Measurements from ENCODE around the gene GPR68. TPM values are rescaled to one million over a fixed set of nuclear protein-coding genes. Genes with fewer than 3 reads are reported as not detected.
"Not testable (repeated sequence)": the region's sequence is repeated elsewhere in the genome, so short reads cannot be mapped to it uniquely, and the experiment has no call there.

Gene GPR68
- polyA plus RNA-seq, 1 donor from 2014 or later = 1.6 TPM

DNA sequence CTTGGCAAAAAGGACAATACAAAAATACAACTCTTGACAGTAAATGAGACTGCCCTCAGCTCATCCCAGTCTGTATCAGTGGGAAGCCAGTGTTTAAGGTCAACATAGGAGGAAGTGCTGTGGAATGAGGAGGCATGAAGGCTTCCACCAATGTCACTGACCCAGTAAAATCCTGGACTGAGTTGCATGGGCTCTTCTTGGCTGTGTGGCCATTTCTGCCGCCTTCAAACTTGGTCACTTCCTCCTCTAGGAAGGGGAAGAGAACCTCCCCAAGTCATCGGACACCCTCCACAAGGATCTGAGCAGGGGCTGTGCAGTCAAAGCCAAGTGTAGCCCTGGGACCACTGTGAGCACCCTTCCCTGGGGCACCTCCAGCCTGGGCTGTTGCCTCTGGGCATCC, 11.9 kb downstream of the GPR68 start:
- Mint-ChIP-seq H3K4me3 (peak overlapping the region in 1 of 4 donors; percentile 21), H3K36me3 (peaks cover 2% of the 10 kb centered on the region), H3K9me3 (no peaks in the 10 kb centered on the region), H3K27me3 (no peaks in the 10 kb centered on the region), H3K27ac (peak overlapping the region in 1 of 3 donors; percentile 4), H3K4me1 (peaks cover 24 to 44% (median 36%) of the 10 kb centered on the region in 3 donors)

DNA sequence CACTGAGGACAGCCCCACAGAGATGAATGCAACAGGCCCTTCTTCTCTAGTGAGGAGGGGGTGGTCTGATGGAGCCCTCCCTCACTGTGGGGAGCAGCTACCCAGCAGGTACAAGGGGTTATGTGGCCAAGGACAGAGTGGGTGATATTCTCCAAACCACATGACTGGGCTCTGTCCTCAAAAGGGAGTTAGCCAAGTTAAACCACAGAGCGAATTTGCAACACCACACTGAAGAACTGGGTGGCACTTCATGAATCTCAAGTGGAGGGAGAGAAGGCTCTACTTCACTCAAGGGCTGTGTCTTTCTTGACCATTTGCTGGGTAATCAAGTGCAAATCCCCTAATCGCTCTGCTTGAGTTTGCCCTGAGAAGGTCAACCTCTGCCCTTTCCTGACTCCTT, 12.5 kb downstream of the GPR68 start:
- Mint-ChIP-seq H3K4me1 (peaks cover 24 to 48% (median 36%) of the 10 kb centered on the region in 3 donors), H3K27ac (peak overlapping the region in 1 of 3 donors; percentile 4), H3K27me3 (no peaks in the 10 kb centered on the region)

DNA sequence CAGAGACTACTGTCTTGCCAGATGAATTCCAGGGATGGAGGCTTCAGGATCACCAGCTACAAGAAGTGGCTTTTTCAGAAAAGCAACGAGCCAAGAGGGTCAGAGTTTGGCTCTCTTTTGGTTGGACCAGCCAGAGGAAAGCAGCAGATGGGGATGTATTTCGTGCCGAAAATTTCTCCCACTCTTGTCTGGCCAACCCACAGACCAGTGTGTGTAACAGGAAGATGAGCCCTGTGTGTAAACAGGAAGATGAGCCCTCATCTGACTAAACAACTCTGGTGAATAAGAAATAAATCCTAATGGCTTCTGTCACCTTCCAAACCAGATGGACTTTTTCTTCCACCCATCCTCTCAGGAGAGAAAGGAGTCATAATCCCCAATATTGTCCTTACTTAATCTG, 13.1 kb downstream of the GPR68 start:
- no peaks in the 10 kb centered on the region for H3K9me3 Mint-ChIP-seq
- peaks cover 2% of the 10 kb centered on the region for H3K36me3 Mint-ChIP-seq
- no peaks in the 10 kb centered on the region for H3K27me3 Mint-ChIP-seq
- peaks cover 25 to 50% (median 39%) of the 10 kb centered on the region in 3 donors for H3K4me1 Mint-ChIP-seq
- H3K27ac Mint-ChIP-seq = peak overlapping the region in 2 of 3 donors; percentile 43 to 71
- H3K4me3 Mint-ChIP-seq = peak overlapping the region in 2 of 4 donors; percentile 10 to 67

More for the DNA sequence above, 12.5 kb downstream of the GPR68 start:
- Mint-ChIP-seq H3K4me3 (peak overlapping the region in 1 of 4 donors; percentile 63), H3K36me3 (peaks cover 2% of the 10 kb centered on the region), H3K9me3 (no peaks in the 10 kb centered on the region)

DNA sequence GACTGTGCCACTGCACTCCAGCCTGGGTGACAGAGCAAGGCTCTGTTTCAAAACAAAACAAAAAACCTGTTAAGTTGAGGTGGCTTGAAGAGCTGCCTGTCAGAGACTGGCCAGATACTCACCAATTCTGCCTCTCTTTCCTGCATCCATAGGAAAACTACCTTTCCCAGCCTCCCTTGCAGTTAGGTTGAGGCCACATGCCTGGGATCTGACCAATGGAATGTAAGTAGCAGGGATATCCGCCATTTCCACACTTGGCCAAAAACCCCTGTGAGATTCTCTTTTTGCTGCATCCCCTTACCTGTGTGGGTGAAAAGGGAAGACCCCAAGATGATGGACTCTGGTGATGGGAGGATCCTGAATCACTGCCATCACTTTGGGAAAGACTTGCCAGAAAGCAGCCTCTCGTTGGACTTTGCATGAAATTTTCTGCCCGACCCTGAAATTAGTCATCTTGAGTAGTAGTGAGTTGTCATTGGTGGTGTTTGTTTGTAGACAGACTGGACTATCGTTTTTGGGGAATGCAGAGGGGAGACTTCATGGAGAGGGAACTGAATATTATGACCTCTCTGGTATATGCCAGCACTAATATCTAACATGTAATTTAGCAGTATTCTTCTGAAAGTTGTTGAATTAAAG, 14.0 kb downstream of the GPR68 start:
- H3K9me3 Mint-ChIP-seq = no peaks in the 10 kb centered on the region
- H3K27ac Mint-ChIP-seq = peak overlapping the region in 2 of 3 donors; percentile 2 to 88
- H3K36me3 Mint-ChIP-seq = peaks cover 2% of the 10 kb centered on the region
- H3K4me1 Mint-ChIP-seq = peaks cover 32 to 59% (median 45%) of the 10 kb centered on the region in 3 donors
- no peak overlapping the region for H3K4me3 Mint-ChIP-seq
- no peaks in the 10 kb centered on the region for H3K27me3 Mint-ChIP-seq

DNA sequence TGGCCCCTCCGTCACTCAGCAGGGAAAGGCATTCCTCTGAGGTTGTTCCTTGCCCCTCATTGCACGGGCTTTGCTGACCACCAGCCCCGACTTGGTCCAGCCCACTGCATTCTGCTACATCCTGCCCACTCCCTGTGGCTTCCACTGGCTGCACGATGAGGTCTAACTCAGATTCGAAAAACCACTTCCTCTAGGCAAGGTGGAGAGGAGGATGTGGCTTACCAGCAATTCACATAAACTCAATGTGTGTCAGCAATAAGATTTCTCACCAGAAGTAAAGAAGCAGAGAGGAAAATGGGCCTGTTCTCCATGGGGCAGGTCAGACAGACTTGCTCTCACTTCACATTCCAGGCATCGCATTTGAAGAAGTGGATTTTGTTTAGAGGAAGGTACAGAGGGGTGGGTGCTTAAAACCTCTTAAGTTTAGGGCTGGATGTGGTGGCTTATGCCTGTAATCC, 14.7 kb downstream of the GPR68 start:
- peak overlapping the region; percentile 1 to 88 (median 18) for H3K27ac Mint-ChIP-seq
- H3K36me3 Mint-ChIP-seq = peaks cover 2% of the 10 kb centered on the region
- H3K4me1 Mint-ChIP-seq = peaks cover 32 to 62% (median 45%) of the 10 kb centered on the region in 3 donors
- peak overlapping the region in 3 of 4 donors; percentile 0 to 78 (median 67) for H3K4me3 Mint-ChIP-seq
- no peaks in the 10 kb centered on the region for H3K9me3 Mint-ChIP-seq
- H3K27me3 Mint-ChIP-seq = no peaks in the 10 kb centered on the region

DNA sequence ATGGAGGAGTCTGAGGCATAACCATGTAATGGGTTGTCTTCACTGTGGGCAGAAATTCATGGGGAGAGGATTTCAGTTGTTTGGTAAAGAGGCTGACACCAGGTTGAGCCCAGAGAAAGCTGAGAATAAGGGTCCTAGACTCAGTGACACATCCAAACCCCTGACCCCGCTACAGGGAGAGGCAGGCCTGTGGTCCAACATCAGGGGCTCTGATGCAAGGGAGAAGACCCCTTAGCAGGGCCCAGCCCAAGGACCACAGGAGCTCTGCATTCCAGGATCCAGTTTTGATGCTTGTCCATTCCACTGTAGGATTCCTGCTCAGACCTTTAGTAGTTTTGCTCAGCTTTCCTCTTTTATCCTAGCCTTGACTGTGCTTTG, 15.5 kb downstream of the GPR68 start:
- Mint-ChIP-seq H3K27me3 (no peaks in the 10 kb centered on the region), H3K9me3 (no peaks in the 10 kb centered on the region), H3K27ac (peak overlapping the region; percentile 55 to 71 (median 65)), H3K4me3 (peak overlapping the region in 3 of 4 donors; percentile 5 to 81 (median 67)), H3K36me3 (no peaks in the 10 kb centered on the region), H3K4me1 (peaks cover 32 to 62% (median 45%) of the 10 kb centered on the region in 3 donors)

DNA sequence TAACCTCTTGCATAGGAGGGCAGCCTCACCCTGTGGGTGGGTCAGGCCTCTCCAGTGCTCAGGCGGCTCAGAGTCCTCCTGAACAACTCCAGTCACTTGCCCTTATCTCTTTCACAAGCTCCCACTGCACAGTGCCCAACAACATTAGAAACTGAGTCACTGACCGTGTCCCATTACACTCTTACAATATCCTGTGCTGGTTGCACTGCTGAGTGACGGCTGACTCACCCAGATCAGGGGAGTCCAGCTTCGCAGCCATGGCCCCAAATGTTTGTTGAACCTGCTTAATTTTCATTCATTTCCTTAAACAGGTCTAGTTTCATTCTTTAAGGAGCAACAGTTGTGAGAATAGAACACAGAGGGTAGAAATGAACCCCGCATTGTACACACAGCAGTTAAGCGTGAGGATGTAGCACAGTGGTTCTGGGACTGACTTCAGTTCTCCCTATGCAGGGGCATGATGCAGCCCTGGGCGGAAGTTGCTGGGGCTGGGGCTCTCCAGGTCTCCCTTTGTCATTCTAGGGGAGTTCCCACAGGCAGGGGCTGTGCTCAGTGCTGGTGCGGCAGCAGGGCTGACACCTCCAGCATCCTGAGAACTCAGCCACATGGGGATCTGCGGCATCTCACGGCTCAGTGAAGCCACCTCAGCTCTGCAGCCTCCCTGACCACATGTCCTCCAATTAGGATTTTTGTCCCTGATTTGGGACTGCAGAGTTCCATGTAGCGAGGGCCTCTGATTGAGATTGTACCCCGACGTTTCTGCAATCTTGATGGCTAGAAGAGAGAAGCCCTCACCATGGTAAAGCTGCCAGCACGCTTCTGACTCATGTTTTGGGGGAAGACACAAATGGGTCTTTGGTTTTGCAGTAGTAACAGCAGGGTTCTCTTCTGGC, 16.1 kb downstream of the GPR68 start:
- peaks cover 32 to 62% (median 45%) of the 10 kb centered on the region in 3 donors for H3K4me1 Mint-ChIP-seq
- H3K4me3 Mint-ChIP-seq = peak overlapping the region in 3 of 4 donors; percentile 5 to 81 (median 67)
- H3K36me3 Mint-ChIP-seq = no peaks in the 10 kb centered on the region
- peak overlapping the region; percentile 55 to 71 (median 65) for H3K27ac Mint-ChIP-seq
- no peaks in the 10 kb centered on the region for H3K27me3 Mint-ChIP-seq
- H3K9me3 Mint-ChIP-seq = no peaks in the 10 kb centered on the region

DNA sequence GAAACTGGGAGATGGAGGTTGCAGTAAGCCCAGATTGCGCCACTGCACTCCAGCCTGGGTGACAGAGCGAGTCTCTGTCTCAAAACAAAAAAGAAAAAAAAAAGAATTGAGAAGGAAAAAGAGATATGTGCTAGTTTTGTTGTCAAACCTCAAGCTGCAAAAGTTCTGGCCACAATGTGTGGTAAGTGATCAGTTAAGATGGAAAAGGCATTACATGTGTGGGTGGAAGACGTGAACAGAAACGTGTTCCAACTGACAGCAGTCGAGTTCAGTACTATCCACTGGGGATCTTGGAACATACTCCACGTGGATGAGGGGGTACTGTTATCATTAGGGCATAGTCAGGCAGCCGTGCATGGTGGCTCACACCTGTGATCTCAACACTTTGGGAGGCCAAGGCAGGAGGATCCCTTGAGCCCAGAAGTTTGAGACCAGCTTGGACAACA, 17.3 kb downstream of the GPR68 start:
- peak overlapping the region in 2 of 3 donors; percentile 13 to 50 for H3K27ac Mint-ChIP-seq
- peak overlapping the region in 1 of 4 donors; percentile 29 for H3K4me3 Mint-ChIP-seq
- H3K27me3 Mint-ChIP-seq = no peaks in the 10 kb centered on the region
- H3K9me3 Mint-ChIP-seq = no peaks in the 10 kb centered on the region
- peaks cover 32 to 58% (median 45%) of the 10 kb centered on the region in 3 donors for H3K4me1 Mint-ChIP-seq
- no peaks in the 10 kb centered on the region for H3K36me3 Mint-ChIP-seq

DNA sequence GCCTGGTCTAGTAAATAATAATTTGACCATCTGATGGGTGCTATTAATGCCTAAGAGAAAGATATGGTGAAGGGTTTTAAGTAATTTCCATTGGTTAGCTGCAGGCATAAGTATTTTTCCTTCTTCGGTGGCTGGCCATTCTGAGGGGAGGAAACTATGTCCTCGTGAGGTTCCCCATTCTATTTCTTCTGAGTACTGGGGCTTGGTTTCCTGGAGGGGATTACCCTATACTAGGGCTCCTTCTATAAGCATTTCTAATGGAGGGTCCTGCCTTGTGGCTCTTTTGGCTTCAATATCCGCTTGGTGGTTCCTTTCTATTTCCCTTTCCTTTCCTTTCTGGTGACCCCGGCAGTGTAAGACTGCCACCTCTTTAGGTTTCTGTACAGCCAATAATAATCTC, 18.1 kb downstream of the GPR68 start:
- not testable (repeated sequence) for H3K9me3 Mint-ChIP-seq, H3K4me3 Mint-ChIP-seq, H3K36me3 Mint-ChIP-seq, H3K27me3 Mint-ChIP-seq
- peaks cover 28 to 53% (median 41%) of the 10 kb centered on the region in 3 donors for H3K4me1 Mint-ChIP-seq
- H3K27ac Mint-ChIP-seq = peak overlapping the region in 2 of 3 donors; percentile 13 to 48

DNA sequence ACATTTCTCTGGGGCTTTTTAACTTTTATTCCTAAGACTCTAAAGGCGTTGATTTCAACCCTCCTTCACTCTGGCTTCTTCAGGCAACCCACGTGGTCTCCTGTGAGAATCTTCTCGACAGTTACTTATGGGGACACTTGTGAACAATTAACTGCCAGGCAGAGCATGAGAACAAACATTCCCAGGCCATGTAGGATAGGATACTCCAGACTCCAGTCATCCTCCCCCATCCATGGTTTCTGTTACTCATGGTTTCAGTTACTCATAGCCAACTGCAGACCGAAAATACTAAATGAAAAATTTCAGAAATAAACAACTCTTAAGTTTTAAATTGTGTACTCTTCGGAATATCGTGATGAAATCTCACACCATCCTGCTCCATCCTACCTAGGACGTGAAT, 19.5 kb downstream of the GPR68 start:
- H3K27me3 Mint-ChIP-seq = no peaks in the 10 kb centered on the region

DNA sequence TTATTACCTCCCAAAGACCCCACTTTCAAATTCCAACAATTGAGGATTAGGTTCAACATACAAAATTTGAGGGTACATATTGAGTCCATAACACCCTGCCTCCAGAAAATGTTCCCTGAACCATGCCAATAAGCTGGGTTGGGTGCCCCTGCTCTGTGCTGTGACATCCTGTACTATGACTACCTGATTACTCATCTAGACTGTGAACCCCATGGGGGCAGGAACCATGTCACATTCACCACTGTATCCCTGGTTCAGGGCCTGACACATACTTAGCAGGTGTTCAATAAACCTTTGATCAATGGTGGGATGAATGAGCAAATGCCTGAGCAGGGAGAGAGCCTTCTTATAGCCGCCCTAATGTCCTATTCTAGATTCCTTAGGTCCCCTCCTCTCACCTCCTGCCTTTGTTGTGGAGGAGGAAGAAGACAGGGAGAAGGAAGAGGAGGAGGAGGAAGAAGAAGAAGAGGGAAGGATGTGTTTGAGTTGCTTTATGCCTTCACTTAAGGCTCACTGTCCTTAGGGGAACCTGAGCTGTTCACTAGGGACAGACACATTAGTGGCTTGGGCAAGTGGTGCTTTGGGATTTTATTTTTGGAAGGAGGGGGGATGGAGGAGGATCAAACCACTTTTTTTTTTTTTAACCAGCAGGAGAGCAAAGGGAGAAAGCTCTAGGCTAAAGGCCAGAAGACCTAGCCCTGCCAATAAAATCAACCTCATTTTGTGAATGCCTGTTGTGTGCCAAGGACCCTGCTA, 21.3 kb downstream of the GPR68 start:
- H3K9me3 Mint-ChIP-seq = no peaks in the 10 kb centered on the region
- no peak overlapping the region for H3K4me3 Mint-ChIP-seq
- no peak overlapping the region for H3K27ac Mint-ChIP-seq
- H3K27me3 Mint-ChIP-seq = no peaks in the 10 kb centered on the region
- peaks cover 13 to 26% (median 13%) of the 10 kb centered on the region in 3 donors for H3K4me1 Mint-ChIP-seq
- peaks cover 6% of the 10 kb centered on the region for H3K36me3 Mint-ChIP-seq

More for the DNA sequence above, 19.5 kb downstream of the GPR68 start:
- H3K4me3 Mint-ChIP-seq = no peak overlapping the region
- no peak overlapping the region for H3K27ac Mint-ChIP-seq
- H3K36me3 Mint-ChIP-seq = peaks cover 6% of the 10 kb centered on the region
- peaks cover 26 to 45% (median 32%) of the 10 kb centered on the region in 3 donors for H3K4me1 Mint-ChIP-seq
- no peaks in the 10 kb centered on the region for H3K9me3 Mint-ChIP-seq

DNA sequence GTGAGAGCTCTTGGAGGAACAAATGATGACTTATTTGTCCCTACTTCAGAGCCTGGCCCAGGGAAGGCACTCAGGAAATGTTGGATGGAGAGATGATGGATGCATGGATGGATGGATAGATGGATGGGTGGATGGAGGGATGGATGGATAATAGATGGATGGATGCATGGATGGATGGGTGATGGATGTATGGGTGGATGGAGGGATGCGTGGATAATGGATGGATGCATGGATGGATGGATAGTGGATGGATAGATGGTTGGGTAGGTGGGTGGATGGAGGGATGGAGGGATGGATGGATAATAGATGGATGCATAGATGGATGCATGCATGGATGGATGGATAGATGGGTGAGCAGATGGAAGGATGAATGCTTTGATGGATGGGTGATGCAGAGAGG, 23.2 kb downstream of the GPR68 start:
- H3K36me3 Mint-ChIP-seq = peaks cover 6% of the 10 kb centered on the region
- H3K4me1 Mint-ChIP-seq = peaks cover 4 to 13% (median 7%) of the 10 kb centered on the region in 3 donors
- H3K9me3 Mint-ChIP-seq = no peaks in the 10 kb centered on the region
- H3K27ac Mint-ChIP-seq = peak overlapping the region in 1 of 3 donors; percentile 43
- peak overlapping the region in 1 of 4 donors; percentile 82 for H3K4me3 Mint-ChIP-seq
- H3K27me3 Mint-ChIP-seq = no peaks in the 10 kb centered on the region

DNA sequence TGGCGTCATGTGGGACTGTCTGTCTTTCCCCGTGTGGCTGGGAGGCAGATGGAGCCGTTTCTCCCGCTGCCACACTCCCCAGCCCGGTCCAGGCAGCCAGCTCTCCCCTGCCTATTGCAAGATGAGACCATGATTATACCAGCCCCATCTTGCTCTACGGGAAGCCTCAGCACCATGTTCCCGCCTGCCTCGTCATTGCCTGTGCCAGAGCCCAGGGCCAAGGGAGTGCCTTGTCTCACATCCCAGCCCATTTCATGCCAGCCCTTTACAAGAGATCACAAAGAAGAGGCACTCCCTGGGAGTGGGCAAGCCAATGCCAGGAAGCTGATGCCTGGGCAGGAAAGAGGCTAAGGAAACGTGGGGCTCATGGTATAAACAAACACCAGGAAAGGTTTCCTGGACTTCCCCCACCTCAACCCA, 23.9 kb downstream of the GPR68 start:
- Mint-ChIP-seq H3K4me1 (peaks cover 0 to 6% (median 3%) of the 10 kb centered on the region in 3 donors), H3K27me3 (no peaks in the 10 kb centered on the region), H3K4me3 (no peak overlapping the region), H3K27ac (no peak overlapping the region), H3K36me3 (peaks cover 6% of the 10 kb centered on the region), H3K9me3 (no peaks in the 10 kb centered on the region)
